ENCODE data around the gene PNMA8B.
"Not testable (repeated sequence)": the region's sequence is repeated elsewhere in the genome, so short reads cannot be mapped to it uniquely, and the experiment has no call there.

Gene PNMA8B

DNA sequence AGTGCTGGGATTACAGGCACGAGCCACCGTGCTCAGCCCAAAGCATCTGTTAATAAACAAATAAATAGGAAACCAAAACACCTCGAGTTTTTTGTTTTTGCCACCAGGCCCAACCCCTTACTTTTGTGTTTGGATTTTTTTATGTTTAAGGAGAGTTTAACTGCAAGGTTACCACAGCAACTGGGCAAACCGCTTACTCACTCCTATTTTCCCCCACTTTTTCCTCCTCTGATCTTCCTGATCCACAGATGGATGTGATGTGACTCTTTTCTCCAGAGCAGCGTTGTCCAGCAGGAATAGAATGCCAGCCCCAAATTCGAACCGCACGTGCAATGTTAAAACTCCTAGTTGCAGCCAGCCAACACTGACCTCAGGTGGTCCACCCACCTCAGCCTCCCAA is 2.1 kb upstream of the PNMA8B start:
- TF ChIP-seq, protein P1, sequence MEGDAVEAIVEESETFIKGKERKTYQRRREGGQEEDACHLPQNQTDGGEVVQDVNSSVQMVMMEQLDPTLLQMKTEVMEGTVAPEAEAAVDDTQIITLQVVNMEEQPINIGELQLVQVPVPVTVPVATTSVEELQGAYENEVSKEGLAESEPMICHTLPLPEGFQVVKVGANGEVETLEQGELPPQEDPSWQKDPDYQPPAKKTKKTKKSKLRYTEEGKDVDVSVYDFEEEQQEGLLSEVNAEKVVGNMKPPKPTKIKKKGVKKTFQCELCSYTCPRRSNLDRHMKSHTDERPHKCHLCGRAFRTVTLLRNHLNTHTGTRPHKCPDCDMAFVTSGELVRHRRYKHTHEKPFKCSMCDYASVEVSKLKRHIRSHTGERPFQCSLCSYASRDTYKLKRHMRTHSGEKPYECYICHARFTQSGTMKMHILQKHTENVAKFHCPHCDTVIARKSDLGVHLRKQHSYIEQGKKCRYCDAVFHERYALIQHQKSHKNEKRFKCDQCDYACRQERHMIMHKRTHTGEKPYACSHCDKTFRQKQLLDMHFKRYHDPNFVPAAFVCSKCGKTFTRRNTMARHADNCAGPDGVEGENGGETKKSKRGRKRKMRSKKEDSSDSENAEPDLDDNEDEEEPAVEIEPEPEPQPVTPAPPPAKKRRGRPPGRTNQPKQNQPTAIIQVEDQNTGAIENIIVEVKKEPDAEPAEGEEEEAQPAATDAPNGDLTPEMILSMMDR (IDR thresholded peaks at IDR 0.05; ENCODE audit: low read depth, low read length, missing control alignments), result no peak
- no peak for DNase-seq (ENCODE audit: low read depth)
- no peak overlapping the region for H3K4me3 ChIP-seq (ENCODE audit: low read depth, low read length)

- H3K4me3 ChIP-seq (ENCODE audit: low read depth, low read length); DNase-seq (ENCODE audit: low read depth): not testable (repeated sequence)
Observed at GRCh38 chr19:46496886-46497285, 1.2 kb upstream of the PNMA8B start.

- DNase-seq (ENCODE audit: low read depth), result no peak
Observed at GRCh38 chr19:46496304-46496703, 637 bp upstream of the PNMA8B start.

GRCh38 chr19:46494941-46495785 is 504 bp downstream of the PNMA8B start:
- TF ChIP-seq, protein P1 (IDR thresholded peaks at IDR 0.05; ENCODE audit: low read depth, low read length, missing control alignments), result no peak
- DNase-seq (ENCODE audit: low read depth), result no peak
- H3K4me3 ChIP-seq (ENCODE audit: low read depth, low read length), result no peak overlapping the region

More at GRCh38 chr19:46496304-46496703, 637 bp upstream of the PNMA8B start:
- no peak overlapping the region for H3K4me3 ChIP-seq (ENCODE audit: low read depth, low read length)
- TF ChIP-seq, protein P1 (IDR thresholded peaks at IDR 0.05; ENCODE audit: low read depth, low read length, missing control alignments), result no peak

GRCh38 chr19:46494146-46494940 is 1.3 kb downstream of the PNMA8B start:
- TF ChIP-seq, protein P1 (IDR thresholded peaks at IDR 0.05; ENCODE audit: low read depth, low read length, missing control alignments), result no peak
- no peak overlapping the region for H3K4me3 ChIP-seq (ENCODE audit: low read depth, low read length)
- no peak for DNase-seq (ENCODE audit: low read depth)

GRCh38 chr19:46493236-46494145 is 2.2 kb downstream of the PNMA8B start:
- no peak overlapping the region for H3K4me3 ChIP-seq (ENCODE audit: low read depth, low read length)

More at GRCh38 chr19:46493236-46494145, 2.2 kb downstream of the PNMA8B start:
- no peak for DNase-seq (ENCODE audit: low read depth)
- TF ChIP-seq, protein P1 (IDR thresholded peaks at IDR 0.05; ENCODE audit: low read depth, low read length, missing control alignments), result no peak
